ENCODE data around the gene CRTC3. TPM values are rescaled to one million over a fixed set of nuclear protein-coding genes. Genes with fewer than 3 reads are reported as not detected.

Gene CRTC3
- total and polyA plus RNA-seq, 4 donors = 5.1 to 16.8 (median 7.6) TPM

DNA sequence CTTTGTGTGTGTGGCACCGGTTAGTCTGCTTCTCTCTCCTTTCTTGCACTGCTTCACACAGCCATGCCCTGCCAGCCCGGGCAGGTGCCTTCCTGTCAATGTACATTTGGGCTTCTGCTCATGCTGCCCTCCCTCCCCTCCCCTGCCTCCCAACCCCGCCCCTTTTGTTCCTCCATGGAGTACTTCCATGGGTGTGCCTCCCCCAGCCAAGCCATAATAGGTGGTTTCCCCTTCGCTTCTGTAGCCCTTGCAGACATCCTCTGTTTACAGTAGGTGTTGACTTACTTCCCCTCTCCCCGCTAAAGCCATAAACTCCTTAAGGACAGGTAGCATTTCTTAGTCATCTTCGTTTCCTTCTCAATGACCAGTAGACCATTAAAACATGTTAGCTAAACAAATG is 31.8 kb upstream of the CRTC3 start:
- no peak for TF ChIP-seq YY1 (IDR thresholded peaks at IDR 0.05)
- TF ChIP-seq, protein P1, sequence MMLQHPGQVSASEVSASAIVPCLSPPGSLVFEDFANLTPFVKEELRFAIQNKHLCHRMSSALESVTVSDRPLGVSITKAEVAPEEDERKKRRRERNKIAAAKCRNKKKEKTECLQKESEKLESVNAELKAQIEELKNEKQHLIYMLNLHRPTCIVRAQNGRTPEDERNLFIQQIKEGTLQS (IDR thresholded peaks at IDR 0.05) = no peak
- TF ChIP-seq, protein P2, sequence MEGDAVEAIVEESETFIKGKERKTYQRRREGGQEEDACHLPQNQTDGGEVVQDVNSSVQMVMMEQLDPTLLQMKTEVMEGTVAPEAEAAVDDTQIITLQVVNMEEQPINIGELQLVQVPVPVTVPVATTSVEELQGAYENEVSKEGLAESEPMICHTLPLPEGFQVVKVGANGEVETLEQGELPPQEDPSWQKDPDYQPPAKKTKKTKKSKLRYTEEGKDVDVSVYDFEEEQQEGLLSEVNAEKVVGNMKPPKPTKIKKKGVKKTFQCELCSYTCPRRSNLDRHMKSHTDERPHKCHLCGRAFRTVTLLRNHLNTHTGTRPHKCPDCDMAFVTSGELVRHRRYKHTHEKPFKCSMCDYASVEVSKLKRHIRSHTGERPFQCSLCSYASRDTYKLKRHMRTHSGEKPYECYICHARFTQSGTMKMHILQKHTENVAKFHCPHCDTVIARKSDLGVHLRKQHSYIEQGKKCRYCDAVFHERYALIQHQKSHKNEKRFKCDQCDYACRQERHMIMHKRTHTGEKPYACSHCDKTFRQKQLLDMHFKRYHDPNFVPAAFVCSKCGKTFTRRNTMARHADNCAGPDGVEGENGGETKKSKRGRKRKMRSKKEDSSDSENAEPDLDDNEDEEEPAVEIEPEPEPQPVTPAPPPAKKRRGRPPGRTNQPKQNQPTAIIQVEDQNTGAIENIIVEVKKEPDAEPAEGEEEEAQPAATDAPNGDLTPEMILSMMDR (IDR thresholded peaks at IDR 0.05; ENCODE audit: low read depth, low read length, missing input control) = no peak
- peaks cover 0 to 12% (median 12%) of the 10 kb centered on the region in 4 donors for H3K36me3 ChIP-seq (ENCODE audit: control insufficient read depth in 4 of 4, insufficient read depth in 3 of 4, low read depth in 1 of 4, low read length in 3 of 4)
- H3K9ac ChIP-seq (ENCODE audit: low read depth in 1 of 2, low read length in 2 of 2) = no peak overlapping the region
- WGBS = 85% methylated on average over 6 of the region's 6 CpGs
- no peaks in the 10 kb centered on the region for H3K9me3 ChIP-seq (ENCODE audit: control insufficient read depth in 4 of 4, low read length in 3 of 4)
- no peak overlapping the region for H3K4me3 ChIP-seq (ENCODE audit: low read depth in 1 of 3, low read length in 3 of 3)
- H3K27me3 ChIP-seq (ENCODE audit: control insufficient read depth in 4 of 4, insufficient read depth in 4 of 4, low read length in 3 of 4) = no peaks in the 10 kb centered on the region
- no peaks in the 10 kb centered on the region for H3K4me1 ChIP-seq (ENCODE audit: control insufficient read depth in 4 of 4, insufficient read depth in 4 of 4, low read length in 3 of 4)
- DNase-seq (ENCODE audit: low spot score) = no peak
- no peak overlapping the region for H3K27ac ChIP-seq (ENCODE audit: low read depth in 1 of 2, low read length in 2 of 2)

GRCh38 chr15:90500171-90500570 is 29.6 kb upstream of the CRTC3 start:
- Histone ChIP-seq H3K9ac (ENCODE audit: low read depth in 1 of 2, low read length in 2 of 2) (no peak overlapping the region), H3K27me3 (ENCODE audit: control insufficient read depth in 4 of 4, insufficient read depth in 4 of 4, low read length in 3 of 4) (no peaks in the 10 kb centered on the region), H3K4me1 (ENCODE audit: control insufficient read depth in 4 of 4, insufficient read depth in 4 of 4, low read length in 3 of 4) (no peaks in the 10 kb centered on the region), H3K4me3 (ENCODE audit: low read depth in 1 of 3, low read length in 3 of 3) (no peak overlapping the region), H3K9me3 (ENCODE audit: control insufficient read depth in 4 of 4, low read length in 3 of 4) (no peaks in the 10 kb centered on the region), H3K27ac (ENCODE audit: low read depth in 1 of 2, low read length in 2 of 2) (no peak overlapping the region), H3K36me3 (ENCODE audit: control insufficient read depth in 4 of 4, insufficient read depth in 3 of 4, low read depth in 1 of 4, low read length in 3 of 4) (peaks cover 0 to 12% (median 7%) of the 10 kb centered on the region in 4 donors)
- DNase-seq (ENCODE audit: low spot score) = no peak
- WGBS = 96% methylated on average over 2 of the region's 2 CpGs
- no peak for TF ChIP-seq FOXA1 (IDR thresholded peaks at IDR 0.05)
- TF ChIP-seq RAD21 (IDR thresholded peaks at IDR 0.05) = no peak
- TF ChIP-seq, protein P1 (IDR thresholded peaks at IDR 0.05) = no peak
- no peak for TF ChIP-seq EGR1 (IDR thresholded peaks at IDR 0.05; ENCODE audit: low read depth in 2 of 2)
- TF ChIP-seq GABPA (IDR thresholded peaks at IDR 0.05 in 1 of 2, conservative IDR thresholded peaks at IDR 0.05 in 1 of 2) = no peak
- TF ChIP-seq YY1 (IDR thresholded peaks at IDR 0.05) = no peak
- TF ChIP-seq JUND (IDR thresholded peaks at IDR 0.05) = no peak
- no peak for TF ChIP-seq NR2F2 (IDR thresholded peaks at IDR 0.05)
- TF ChIP-seq, protein P2 (IDR thresholded peaks at IDR 0.05; ENCODE audit: low read depth, low read length, missing input control) = no peak
- no peak for TF ChIP-seq HNF4A (conservative IDR thresholded peaks at IDR 0.05)
- TF ChIP-seq, protein P3, sequence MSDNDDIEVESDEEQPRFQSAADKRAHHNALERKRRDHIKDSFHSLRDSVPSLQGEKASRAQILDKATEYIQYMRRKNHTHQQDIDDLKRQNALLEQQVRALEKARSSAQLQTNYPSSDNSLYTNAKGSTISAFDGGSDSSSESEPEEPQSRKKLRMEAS (IDR thresholded peaks at IDR 0.05) = no peak
- TF ChIP-seq RXRA (IDR thresholded peaks at IDR 0.05) = no peak
- no peak for TF ChIP-seq FOXA2 (IDR thresholded peaks at IDR 0.05)
- TF ChIP-seq, protein P4, sequence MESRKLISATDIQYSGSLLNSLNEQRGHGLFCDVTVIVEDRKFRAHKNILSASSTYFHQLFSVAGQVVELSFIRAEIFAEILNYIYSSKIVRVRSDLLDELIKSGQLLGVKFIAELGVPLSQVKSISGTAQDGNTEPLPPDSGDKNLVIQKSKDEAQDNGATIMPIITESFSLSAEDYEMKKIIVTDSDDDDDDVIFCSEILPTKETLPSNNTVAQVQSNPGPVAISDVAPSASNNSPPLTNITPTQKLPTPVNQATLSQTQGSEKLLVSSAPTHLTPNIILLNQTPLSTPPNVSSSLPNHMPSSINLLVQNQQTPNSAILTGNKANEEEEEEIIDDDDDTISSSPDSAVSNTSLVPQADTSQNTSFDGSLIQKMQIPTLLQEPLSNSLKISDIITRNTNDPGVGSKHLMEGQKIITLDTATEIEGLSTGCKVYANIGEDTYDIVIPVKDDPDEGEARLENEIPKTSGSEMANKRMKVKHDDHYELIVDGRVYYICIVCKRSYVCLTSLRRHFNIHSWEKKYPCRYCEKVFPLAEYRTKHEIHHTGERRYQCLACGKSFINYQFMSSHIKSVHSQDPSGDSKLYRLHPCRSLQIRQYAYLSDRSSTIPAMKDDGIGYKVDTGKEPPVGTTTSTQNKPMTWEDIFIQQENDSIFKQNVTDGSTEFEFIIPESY (IDR thresholded peaks at IDR 0.05) = no peak
- TF ChIP-seq, protein P5, sequence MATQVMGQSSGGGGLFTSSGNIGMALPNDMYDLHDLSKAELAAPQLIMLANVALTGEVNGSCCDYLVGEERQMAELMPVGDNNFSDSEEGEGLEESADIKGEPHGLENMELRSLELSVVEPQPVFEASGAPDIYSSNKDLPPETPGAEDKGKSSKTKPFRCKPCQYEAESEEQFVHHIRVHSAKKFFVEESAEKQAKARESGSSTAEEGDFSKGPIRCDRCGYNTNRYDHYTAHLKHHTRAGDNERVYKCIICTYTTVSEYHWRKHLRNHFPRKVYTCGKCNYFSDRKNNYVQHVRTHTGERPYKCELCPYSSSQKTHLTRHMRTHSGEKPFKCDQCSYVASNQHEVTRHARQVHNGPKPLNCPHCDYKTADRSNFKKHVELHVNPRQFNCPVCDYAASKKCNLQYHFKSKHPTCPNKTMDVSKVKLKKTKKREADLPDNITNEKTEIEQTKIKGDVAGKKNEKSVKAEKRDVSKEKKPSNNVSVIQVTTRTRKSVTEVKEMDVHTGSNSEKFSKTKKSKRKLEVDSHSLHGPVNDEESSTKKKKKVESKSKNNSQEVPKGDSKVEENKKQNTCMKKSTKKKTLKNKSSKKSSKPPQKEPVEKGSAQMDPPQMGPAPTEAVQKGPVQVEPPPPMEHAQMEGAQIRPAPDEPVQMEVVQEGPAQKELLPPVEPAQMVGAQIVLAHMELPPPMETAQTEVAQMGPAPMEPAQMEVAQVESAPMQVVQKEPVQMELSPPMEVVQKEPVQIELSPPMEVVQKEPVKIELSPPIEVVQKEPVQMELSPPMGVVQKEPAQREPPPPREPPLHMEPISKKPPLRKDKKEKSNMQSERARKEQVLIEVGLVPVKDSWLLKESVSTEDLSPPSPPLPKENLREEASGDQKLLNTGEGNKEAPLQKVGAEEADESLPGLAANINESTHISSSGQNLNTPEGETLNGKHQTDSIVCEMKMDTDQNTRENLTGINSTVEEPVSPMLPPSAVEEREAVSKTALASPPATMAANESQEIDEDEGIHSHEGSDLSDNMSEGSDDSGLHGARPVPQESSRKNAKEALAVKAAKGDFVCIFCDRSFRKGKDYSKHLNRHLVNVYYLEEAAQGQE (IDR thresholded peaks at IDR 0.05) = no peak
- no peak for TF ChIP-seq HNF4G (IDR thresholded peaks at IDR 0.05)
- no peak for TF ChIP-seq TAF1 (conservative IDR thresholded peaks at IDR 0.05)
- TF ChIP-seq SP1 (IDR thresholded peaks at IDR 0.05) = no peak
